IPS DF 6.9 (cell line): Measurements from ENCODE around the gene GSTA1.
"Not testable (repeated sequence)": the region's sequence is repeated elsewhere in the genome, so short reads cannot be mapped to it uniquely, and the experiment has no call there.

Experiments used
- DNase-seq: peaks from one replicate; pipeline ENCODE4 v3.0.0-alpha.2; 2013; ENCODE audit warnings: low read depth, low spot score
- H3K27ac ChIP-seq: one replicate; pipeline ENCODE4 v1.5.1; 2013; ENCODE audit warnings: low read length, control low read depth
- H3K27me3 ChIP-seq: 2 replicates; pipeline ENCODE4 v1.6.1; 2013; ENCODE audit warnings: mild to moderate bottlenecking, low read length; ENCODE audit not compliant: control insufficient read depth, insufficient read depth
- H3K36me3 ChIP-seq: 2 replicates; pipeline ENCODE4 v1.6.1; 2013; ENCODE audit warnings: low read length; ENCODE audit not compliant: control insufficient read depth, insufficient read depth
- H3K4me1 ChIP-seq: 2 replicates; pipeline ENCODE4 v1.6.1; 2013; ENCODE audit warnings: low read length; ENCODE audit not compliant: control insufficient read depth, insufficient read depth
- H3K4me3 ChIP-seq: 2 replicates; pipeline ENCODE4 v1.5.1; 2013; ENCODE audit warnings: mild to moderate bottlenecking, low read length
- H3K9me3 ChIP-seq: 2 replicates; pipeline ENCODE4 v1.6.1; 2013; ENCODE audit warnings: low read length, inconsistent platforms; ENCODE audit not compliant: control insufficient read depth, insufficient read depth
- WGBS: extraction: QIAGEN DNeasy Blood & Tissue Kit; methylation state at CpG from one replicate; pipeline ENCODE4 v1.1.7; 2013; ENCODE audit warnings: mixed read lengths, missing lambda C conversion rate; ENCODE audit not compliant: insufficient read length, insufficient coverage; 5-methylcytosine and 5-hydroxymethylcytosine counted together

The GSTA1 gene

GRCh38 chr6:52803668-52804255 lies at the start of gene GSTA1:
Gene GSTA1 (minus strand): TSS chr6:52803816. CDS start chr6:52799267, 4,549 bp downstream.
- not testable (repeated sequence) for H3K4me1 ChIP-seq, DNase-seq, H3K27me3 ChIP-seq, H3K9me3 ChIP-seq, H3K27ac ChIP-seq, H3K36me3 ChIP-seq, H3K4me3 ChIP-seq
- WGBS, result no CpG with 5 or more reads among the region's 5 CpGs

- Histone ChIP-seq H3K36me3 (no peaks in the 10 kb centered on the region), H3K4me1 (no peaks in the 10 kb centered on the region), H3K4me3 (no peak overlapping the region), H3K27ac (no peak overlapping the region), H3K9me3 (no peaks in the 10 kb centered on the region), H3K27me3 (no peaks in the 10 kb centered on the region)
- no CpG with 5 or more reads among the region's 4 CpGs for WGBS
- no peak for DNase-seq
These were observed 45.5 kb upstream of the GSTA1 start for GRCh38 chr6:52849137-52849536.

- no peaks in the 10 kb centered on the region for H3K4me1 ChIP-seq
- no peak overlapping the region for H3K4me3 ChIP-seq
- H3K27ac ChIP-seq, result no peak overlapping the region
- WGBS, result no CpG with 5 or more reads among the region's 1 CpG
- H3K27me3 ChIP-seq, result no peaks in the 10 kb centered on the region
- no peaks in the 10 kb centered on the region for H3K36me3 ChIP-seq
- DNase-seq, result no peak
- H3K9me3 ChIP-seq, result no peaks in the 10 kb centered on the region
These were observed 42.4 kb upstream of the GSTA1 start for GRCh38 chr6:52846002-52846401.

GRCh38 chr6:52843605-52844004 lies 40.0 kb upstream of the GSTA1 start:
- DNase-seq, result no peak
- WGBS, result no CpG with 5 or more reads among the region's 4 CpGs
- Histone ChIP-seq H3K4me3 (no peak overlapping the region), H3K27me3 (no peaks in the 10 kb centered on the region), H3K27ac (no peak overlapping the region), H3K9me3 (no peaks in the 10 kb centered on the region), H3K4me1 (no peaks in the 10 kb centered on the region), H3K36me3 (no peaks in the 10 kb centered on the region)

- Histone ChIP-seq H3K4me3 (no peak within 1 kb of the TSS), H3K27ac (no peak within 1 kb of the TSS), H3K9me3 (no peaks in the 10 kb centered on the region), H3K4me1 (no peaks in the 10 kb centered on the region), H3K27me3 (no peaks in the 10 kb centered on the region), H3K36me3 (no peaks in the 10 kb centered on the region)
- WGBS, result no CpG with 5 or more reads among the region's 5 CpGs
- no peak for DNase-seq
These were observed 37.4 kb upstream of the GSTA1 start, which contains the start of gene GSTA5 for GRCh38 chr6:52840763-52841585. Gene GSTA5 (minus strand): TSS chr6:52840813.

GRCh38 chr6:52839124-52840055 lies 35.8 kb upstream of the GSTA1 start:
- no peaks in the 10 kb centered on the region for H3K27me3 ChIP-seq
- DNase-seq, result peak; percentile 67
- H3K4me1 ChIP-seq, result no peaks in the 10 kb centered on the region
- no peak overlapping the region for H3K4me3 ChIP-seq
- H3K36me3 ChIP-seq, result no peaks in the 10 kb centered on the region
- no peak overlapping the region for H3K27ac ChIP-seq
- WGBS, result no CpG with 5 or more reads among the region's 20 CpGs
- no peaks in the 10 kb centered on the region for H3K9me3 ChIP-seq

GRCh38 chr6:52834481-52834880 lies 30.9 kb upstream of the GSTA1 start:
- Histone ChIP-seq H3K9me3 (no peaks in the 10 kb centered on the region), H3K36me3 (no peaks in the 10 kb centered on the region), H3K4me1 (no peaks in the 10 kb centered on the region), H3K27me3 (no peaks in the 10 kb centered on the region), H3K4me3 (no peak overlapping the region), H3K27ac (no peak overlapping the region)
- DNase-seq, result no peak
- WGBS, result no CpG with 5 or more reads among the region's 1 CpG

- not testable (repeated sequence) for H3K4me1 ChIP-seq, H3K4me3 ChIP-seq, H3K27ac ChIP-seq, H3K9me3 ChIP-seq, H3K27me3 ChIP-seq, DNase-seq, H3K36me3 ChIP-seq
- WGBS, result no CpG with 5 or more reads among the region's 4 CpGs
These were observed 27.3 kb upstream of the GSTA1 start for GRCh38 chr6:52830869-52831268.

- WGBS, result no CpG with 5 or more reads among the region's 37 CpGs
- H3K4me1 ChIP-seq, result no peaks in the 10 kb centered on the region
- H3K4me3 ChIP-seq, result no peak overlapping the region
These were observed 25.6 kb upstream of the GSTA1 start for GRCh38 chr6:52829046-52829817.

GRCh38 chr6:52828621-52829020 lies 25.0 kb upstream of the GSTA1 start:
- H3K4me1 ChIP-seq, H3K4me3 ChIP-seq, H3K27me3 ChIP-seq, H3K36me3 ChIP-seq, H3K27ac ChIP-seq, H3K9me3 ChIP-seq, DNase-seq: not testable (repeated sequence)
- WGBS, result no CpG with 5 or more reads among the region's 4 CpGs

More at GRCh38 chr6:52829046-52829817, 25.6 kb upstream of the GSTA1 start:
- DNase-seq, result no peak
- H3K27me3 ChIP-seq, result no peaks in the 10 kb centered on the region
- no peaks in the 10 kb centered on the region for H3K36me3 ChIP-seq
- H3K27ac ChIP-seq, result no peak overlapping the region
- H3K9me3 ChIP-seq, result no peaks in the 10 kb centered on the region; the same call in 1 of the 2 replicates
